RWPE1 (cell line): ENCODE results near the gene UROS.

Source experiments
- CTCF ChIA-PET: fragments of 350-600 bp; sonication (Branson Sonifier 250); formaldehyde crosslinking; extraction: SDS; loops from one replicate; lab custom pipeline; 2021; lab: Yijun Ruan, JAX
- POLR2A ChIA-PET: fragments of 400-600 bp; formaldehyde crosslinking; extraction: SDS; loops from one replicate; lab custom pipeline; 2020; ENCODE audit warnings: antibody characterized with exemption; ENCODE audit not compliant: low non-redundant PET; lab: Yijun Ruan, JAX
- DNase-seq: peaks from one replicate; pipeline ENCODE4 v3.0.0; 2012; ENCODE audit warnings: low spot score
- H3K27ac ChIP-seq: fragments of 450-650 bp; 2 replicates; pipeline ENCODE4 v1.5.1; 2017
- TF ChIP-seq, protein P1 (sequence below): fragments of 450-650 bp; conservative IDR thresholded peaks from 2 replicates; pipeline ENCODE4 v1.5.1; 2017; ENCODE audit warnings: low read depth, mild to moderate bottlenecking

Gene UROS

DNA sequence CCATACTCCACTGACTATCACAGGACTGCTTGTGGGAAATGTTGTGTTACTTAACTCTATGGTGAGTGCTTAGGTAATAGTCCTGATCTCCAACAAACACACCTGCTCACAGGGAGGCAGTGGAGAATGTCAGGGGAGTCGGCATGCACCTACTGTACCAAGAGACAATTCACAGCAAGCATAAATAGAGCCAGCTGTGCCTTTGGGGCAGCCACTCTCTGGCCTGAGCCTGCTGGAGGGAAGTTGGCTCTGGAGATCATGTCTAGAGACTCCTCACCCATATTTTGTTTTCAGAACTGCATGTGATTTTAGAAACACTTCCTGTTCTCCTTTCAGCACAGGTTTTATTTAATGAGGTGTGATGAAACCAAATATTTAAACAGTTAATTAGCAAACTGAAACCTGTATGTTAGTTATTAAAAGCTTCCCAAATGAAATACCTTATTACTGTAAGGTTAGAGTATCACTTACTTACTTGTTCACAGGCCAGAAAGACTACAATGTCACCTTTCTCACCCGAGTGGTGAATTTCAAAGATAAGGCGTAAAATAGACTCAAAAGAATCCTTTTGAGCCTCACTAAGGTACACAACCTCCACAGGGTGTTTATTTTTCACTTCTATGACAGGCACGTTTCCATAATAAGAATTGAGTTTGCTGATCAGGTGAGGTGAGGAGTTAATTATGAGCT is 36.2 kb upstream of the UROS start:
- no peak overlapping the region for H3K27ac ChIP-seq
- ChIA-PET POLR2A (no interaction called here), CTCF (no interaction called here)
- TF ChIP-seq, protein P1, sequence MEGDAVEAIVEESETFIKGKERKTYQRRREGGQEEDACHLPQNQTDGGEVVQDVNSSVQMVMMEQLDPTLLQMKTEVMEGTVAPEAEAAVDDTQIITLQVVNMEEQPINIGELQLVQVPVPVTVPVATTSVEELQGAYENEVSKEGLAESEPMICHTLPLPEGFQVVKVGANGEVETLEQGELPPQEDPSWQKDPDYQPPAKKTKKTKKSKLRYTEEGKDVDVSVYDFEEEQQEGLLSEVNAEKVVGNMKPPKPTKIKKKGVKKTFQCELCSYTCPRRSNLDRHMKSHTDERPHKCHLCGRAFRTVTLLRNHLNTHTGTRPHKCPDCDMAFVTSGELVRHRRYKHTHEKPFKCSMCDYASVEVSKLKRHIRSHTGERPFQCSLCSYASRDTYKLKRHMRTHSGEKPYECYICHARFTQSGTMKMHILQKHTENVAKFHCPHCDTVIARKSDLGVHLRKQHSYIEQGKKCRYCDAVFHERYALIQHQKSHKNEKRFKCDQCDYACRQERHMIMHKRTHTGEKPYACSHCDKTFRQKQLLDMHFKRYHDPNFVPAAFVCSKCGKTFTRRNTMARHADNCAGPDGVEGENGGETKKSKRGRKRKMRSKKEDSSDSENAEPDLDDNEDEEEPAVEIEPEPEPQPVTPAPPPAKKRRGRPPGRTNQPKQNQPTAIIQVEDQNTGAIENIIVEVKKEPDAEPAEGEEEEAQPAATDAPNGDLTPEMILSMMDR = no peak
- no peak for DNase-seq

- DNase-seq = no peak
- POLR2A ChIA-PET = no interaction called here
- TF ChIP-seq, protein P1 = no peak
- no peak overlapping the region for H3K27ac ChIP-seq
- CTCF ChIA-PET = interaction anchor here (0.6 kb wide), 1 partner anchor 1390 kb away, joined by 3 read pairs; no protein-coding TSS in a partner anchor
Measured at GRCh38 chr10:125857185-125857760, 34.2 kb upstream of the UROS start.

DNA sequence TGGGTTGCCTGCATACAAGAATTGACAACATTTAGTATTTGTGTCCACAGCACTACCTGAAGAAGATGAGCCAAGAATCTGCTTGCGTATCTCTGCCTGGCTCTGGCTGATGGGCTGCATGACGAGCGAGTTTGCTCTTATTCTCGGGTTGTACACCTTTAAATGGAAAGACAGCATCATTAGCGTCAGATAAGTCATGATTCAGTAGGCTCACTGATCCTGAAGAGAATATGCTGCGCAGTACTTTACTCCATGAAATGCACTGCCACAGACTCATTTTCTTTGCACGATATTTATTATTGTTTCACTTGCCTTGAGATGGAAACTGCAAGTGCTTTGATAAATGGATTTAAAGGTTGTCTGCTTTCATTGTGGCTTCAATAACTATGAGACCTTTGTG is 29.4 kb upstream of the UROS start:
- TF ChIP-seq, protein P1 = no peak
- POLR2A ChIA-PET = no interaction called here
- CTCF ChIA-PET = no interaction called here
- no peak overlapping the region for H3K27ac ChIP-seq
- no peak for DNase-seq

DNA sequence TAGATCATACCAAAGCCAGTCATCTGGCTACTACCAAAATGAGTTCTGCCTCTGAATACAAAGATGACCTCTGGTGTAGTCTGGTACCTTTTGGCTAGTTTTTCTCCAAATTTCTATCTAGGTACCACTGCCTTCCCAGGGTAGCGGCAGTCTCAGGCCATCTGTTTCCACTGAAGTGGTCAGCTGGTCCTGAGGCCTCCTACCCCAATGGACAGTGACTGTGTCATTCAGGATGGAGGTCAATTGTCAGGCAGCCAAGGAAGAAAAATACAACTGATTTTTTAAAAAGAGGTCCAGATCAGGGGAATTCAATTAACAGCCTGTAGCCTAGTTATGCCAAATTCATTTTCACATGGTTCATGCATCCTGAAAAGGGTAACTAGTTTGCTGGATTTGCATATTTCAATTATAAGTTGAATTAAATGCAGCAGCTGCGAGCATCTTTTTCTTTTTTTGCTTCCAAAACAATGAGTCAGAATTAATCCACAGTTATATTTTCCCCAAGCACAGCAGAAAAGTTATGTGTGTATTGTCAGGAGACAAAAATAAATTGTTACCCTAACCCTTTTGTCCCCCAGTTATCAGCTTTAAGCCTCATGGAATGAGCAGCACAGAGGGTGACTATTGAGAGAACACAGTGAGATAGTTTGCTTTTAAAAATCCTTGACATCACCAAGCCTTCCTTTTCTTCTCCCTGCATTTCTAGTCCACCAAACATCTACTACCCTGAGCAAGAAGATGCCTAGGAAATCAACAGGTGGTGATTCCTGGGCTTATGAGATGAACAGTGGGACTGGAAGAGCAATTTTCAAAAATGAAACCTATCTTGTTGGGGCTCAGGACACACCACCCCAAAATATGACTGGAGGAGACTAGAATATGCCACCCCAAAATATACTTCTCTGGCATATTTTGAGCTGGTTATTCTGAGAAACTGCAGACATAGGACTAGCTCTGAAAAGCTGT is 28.0 kb upstream of the UROS start:
- CTCF ChIA-PET = no interaction called here
- no peak for DNase-seq
- POLR2A ChIA-PET = interaction anchor here (0.7 kb wide), 1 partner anchor 28 kb away, joined by 9 read pairs; the partner anchor contains the start of gene UROS

GRCh38 chr10:125849448-125849847 is 26.4 kb upstream of the UROS start:
- DNase-seq = no peak
- TF ChIP-seq, protein P1 = no peak
- ChIA-PET CTCF (no interaction called here), POLR2A (no interaction called here)
- no peak overlapping the region for H3K27ac ChIP-seq

More for the DNA sequence above, 28.0 kb upstream of the UROS start:
- TF ChIP-seq, protein P1 = no peak
- H3K27ac ChIP-seq = no peak overlapping the region

GRCh38 chr10:125848857-125849256 is 25.8 kb upstream of the UROS start:
- TF ChIP-seq, protein P1 = no peak
- ChIA-PET CTCF (no interaction called here), POLR2A (no interaction called here)
- DNase-seq = no peak
- H3K27ac ChIP-seq = no peak overlapping the region
